ENCODE data around the gene AMMECR1L.
"Not testable (repeated sequence)": the region's sequence is repeated elsewhere in the genome, so short reads cannot be mapped to it uniquely, and the experiment has no call there.

Gene AMMECR1L

DNA sequence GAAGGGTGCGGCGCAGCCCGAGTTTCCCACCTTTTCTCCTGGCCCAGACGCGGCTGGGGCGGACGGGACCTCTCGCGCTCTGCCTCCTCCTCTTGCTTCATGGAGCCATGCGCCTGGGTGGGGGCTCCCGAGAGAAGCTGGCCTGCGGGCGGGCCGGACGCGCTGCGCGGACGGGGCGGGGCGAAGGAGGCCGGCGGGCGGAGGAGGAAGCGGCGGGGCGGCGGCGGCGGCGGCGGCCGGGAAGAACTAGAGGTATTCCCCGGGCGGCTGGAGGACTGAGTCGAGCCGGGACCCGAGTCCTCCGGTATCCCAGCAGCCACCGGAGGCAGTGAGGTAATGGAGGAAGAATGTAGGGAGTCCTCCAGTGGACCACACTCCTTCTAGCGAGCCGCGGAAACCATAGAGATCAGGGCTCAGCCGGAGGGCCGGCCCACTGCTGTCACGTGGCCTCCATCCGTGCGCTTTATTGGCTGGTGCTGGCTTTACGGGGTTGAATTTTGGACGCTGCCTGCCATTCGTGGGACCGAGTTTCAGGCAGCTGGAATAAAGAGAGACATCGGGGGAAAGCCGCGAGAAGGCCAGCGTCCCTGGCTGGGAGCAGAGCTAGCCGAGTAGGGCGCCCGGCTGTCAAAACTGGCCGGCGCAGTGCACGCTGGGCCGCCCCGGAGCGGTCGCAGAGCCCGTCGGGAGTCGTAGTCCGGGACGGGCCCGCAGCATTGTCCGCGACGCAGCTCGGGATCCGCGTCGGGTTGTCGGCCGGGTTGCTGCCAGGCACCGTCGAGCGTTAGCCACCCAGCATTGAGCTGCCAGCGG is at the start of gene AMMECR1L:
TSS of gene AMMECR1L (minus strand) at position 177 of the 813 bp plus-strand sequence. CDS start 11,722 bp downstream, outside the sequence.
- DNase-seq (ENCODE audit: low spot score), result peak; percentile 79

DNA sequence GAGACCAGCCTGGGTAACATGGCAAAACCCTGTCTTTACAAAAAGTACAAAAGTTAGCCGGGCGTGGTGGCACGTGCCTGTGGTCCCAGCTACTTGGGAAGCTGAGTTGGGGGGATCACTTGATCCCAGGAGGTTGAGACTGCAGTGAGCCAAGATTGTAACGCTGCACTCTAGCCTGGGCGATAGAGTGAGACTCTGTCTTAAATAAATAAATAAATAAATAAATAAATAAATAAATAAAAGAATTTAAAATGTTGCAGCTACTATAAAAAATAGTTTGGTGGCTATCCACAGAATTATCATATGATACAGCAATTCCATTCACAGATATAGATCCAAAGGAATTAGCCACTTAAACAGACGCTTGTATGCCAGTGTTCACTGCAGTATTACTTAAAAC is 49.6 kb upstream of the AMMECR1L start:
- DNase-seq (ENCODE audit: low spot score), result no peak

DNA sequence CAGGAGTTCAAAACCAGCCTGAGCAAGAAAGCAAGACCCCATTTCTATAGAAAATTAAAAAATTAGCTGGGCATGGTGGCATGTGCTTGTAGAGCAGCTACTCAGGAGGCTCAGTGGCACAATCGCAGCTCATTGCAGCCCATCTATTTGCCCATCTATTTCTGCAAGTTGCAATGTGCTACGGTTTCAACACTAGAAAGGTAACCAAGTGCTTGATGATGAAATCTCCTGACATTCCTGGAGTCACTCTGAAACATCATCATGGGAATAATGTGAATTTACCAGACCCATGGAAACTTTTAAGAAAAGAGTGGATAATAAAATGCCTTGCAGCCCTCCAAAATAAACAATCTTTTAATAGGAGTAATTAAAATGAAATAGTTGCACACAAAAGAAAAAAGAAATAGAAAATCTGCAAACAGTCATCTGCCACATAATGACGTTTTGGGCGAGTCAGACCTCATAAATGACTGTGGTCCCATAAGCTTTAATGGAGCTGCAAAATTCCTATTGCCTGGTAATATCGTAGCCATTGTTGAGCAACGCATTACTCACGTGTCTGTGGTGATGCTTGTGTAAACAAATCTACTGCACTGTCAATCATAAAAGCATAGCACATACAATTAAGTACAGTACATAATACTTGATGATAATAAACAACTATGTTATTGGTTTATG is 46.6 kb upstream of the AMMECR1L start:
- DNase-seq (ENCODE audit: low spot score), result no peak

DNA sequence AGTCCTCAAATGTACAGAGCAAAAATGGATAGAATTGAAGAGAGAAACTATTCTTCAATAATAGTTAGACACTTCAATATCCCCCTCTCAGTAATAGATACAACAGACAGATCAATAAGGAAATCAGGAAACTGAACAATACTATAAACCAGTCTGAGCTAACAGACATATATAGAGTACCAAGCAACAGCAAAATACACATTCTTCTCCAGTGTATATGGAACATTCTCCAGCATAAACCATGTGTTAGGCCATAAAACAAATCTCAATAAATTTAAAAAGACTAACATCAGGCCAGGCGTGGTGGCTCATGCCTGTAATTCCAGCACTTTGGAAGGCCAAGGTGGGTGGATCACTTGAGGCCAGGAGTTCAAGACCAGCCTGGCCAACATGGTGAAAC is 43.7 kb upstream of the AMMECR1L start:
- no peak for DNase-seq (ENCODE audit: low spot score)

DNA sequence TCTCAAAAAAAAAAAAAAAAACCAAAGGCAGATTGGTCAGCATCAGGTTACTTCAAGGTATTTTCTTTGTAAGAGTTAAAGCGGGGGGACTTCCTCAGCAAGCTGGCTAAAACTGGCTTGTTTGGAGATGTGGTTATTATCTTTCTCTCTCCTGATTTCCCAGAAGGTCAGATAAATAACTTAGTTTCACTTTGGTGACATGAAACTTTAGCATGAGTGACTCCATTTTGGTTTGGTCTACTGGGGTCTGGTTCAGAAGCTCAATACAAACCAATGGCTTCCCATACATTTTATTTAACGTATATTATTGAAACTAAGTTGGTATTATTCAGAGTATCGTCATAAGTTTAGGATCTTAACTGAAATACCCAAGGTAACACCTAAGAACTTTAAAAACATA is 41.6 kb upstream of the AMMECR1L start:
- DNase-seq (ENCODE audit: low spot score), result no peak

DNA sequence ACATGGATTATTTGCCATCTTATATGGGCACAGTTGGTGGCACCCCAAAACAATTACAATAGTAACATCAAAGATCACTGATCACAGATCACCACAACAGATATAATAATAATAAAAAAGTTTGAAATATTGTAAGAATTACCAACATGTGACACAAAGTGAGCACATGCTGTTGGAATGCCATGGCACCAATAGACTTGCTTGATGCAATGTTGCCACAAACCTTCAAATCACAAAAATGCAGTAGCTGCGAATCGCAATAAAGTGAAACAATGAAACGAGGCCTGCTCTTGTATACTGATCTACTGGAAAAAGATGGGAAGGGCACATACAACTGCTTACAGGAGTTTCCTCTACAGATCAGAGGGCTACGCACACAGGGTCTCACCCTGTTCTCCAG is 32.2 kb upstream of the AMMECR1L start:
- DNase-seq (ENCODE audit: low spot score), result no peak

DNA sequence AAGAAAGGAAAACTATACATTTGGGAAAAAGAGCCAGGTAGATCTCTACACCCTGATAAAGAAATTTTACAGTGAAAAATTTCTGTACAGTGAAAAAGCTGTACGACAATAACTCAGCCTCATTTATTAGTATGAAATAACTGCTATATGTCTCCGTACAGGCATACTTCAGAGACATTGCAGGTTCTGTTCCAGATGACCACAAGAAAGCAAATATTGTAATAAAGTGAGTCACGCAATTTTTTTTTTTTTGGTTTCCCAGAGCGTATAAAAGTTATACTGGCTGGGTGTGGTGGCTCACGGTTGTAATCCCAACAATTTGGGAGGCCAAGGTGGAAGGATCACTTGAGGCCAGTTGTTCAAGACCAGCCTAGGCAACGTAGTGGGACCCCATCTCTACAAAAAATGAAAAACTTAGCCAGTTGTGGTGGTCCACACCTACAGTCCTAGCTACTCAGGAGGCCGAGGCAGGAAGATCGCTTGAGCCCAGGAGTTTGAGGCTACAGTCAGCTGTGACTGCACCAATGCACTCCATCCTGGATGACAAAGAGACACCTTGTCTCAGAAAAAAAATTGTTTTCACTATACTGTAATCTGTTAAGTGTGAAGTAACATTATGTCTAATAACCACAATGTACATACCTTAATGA is 28.2 kb upstream of the AMMECR1L start:
- DNase-seq (ENCODE audit: low spot score), result no peak

DNA sequence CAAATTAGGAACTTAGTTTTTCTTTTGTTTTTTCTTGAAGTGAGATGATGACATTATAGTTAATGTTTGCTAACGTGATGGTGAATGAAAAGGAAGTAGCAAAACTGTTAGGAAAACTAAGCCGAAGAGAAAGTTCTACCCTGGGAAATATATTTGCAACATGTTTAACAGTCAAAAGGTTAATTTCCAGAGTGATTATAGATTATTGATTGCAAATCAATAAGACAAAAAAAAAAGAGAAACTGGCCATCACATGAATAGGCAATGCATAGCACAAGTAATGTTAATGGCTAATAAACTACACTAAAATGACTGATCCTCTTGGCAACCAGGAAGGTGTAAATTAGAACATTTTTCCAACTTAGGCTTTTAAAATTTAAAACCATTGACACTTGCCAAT is 26.0 kb upstream of the AMMECR1L start:
- DNase-seq (ENCODE audit: low spot score), result no peak

DNA sequence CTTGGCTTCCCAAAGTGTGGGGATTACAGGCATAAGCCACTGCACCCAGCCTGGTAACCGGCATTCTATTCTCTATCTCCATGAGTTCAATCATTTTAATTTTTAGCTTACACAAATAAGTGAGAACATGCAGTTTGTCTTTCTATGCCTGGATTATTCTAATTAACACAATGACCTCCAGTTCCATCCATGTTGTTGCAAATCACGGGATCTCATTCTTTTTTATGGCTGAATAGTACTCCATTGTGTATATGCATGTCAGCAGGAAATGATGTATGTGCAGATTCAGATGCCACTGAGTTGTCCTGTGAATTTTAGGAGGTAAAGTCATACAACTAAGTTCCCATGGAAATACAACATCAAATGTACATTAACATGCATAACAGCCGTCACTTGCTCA is 24.7 kb upstream of the AMMECR1L start:
- no peak for DNase-seq (ENCODE audit: low spot score)

DNA sequence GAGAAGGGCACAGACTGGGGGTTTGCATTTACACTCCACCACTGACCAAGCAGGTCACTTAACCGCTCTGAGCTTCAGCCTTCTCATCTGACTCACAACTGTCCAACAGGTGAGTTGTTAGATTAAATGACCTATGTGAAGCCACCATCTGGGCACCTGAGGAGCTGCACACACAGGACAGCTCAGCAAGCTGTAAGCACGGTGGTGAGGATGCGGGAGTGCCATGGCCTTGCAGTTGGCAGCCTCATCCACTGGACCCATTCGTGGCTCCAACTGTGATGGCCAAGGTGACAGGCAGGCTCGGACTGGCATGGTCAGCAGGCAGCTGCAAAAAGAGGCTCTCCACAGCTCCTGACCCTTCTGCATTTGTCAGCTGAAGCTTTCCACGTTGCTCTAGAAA is 23.3 kb upstream of the AMMECR1L start:
- DNase-seq (ENCODE audit: low spot score), result no peak

DNA sequence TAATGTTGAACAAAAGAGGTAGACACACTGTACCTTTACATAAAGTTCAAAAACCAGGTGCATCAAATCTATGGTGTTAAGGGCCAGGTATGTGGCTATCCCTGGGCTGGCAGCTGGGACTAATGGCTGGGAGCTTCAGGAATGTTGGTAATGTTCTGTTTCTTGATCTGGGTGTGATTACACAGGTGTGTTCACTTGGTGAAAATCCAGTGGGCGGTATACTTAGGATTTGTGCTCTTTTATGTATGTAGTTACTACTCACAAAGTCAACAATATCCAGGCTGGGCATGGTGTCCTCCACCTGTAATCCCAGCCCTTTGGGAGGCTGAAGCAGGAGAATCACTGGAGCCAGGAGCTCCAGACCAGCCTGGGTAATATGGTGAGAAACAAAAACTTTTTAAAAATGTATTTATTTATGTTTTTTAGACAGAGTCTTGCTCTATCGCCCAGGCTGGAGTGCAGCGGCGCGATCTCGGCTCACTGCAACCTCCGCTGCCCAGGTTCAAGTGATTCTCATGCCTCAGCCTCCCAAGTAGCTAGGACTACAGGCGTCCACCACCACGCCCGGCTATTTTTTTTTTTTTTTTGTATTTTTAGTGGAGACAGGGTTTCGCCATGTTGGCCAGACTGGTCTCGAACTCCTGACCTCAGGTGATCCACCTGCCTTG is 22.1 kb upstream of the AMMECR1L start:
- not testable (repeated sequence) for DNase-seq (ENCODE audit: low spot score)

DNA sequence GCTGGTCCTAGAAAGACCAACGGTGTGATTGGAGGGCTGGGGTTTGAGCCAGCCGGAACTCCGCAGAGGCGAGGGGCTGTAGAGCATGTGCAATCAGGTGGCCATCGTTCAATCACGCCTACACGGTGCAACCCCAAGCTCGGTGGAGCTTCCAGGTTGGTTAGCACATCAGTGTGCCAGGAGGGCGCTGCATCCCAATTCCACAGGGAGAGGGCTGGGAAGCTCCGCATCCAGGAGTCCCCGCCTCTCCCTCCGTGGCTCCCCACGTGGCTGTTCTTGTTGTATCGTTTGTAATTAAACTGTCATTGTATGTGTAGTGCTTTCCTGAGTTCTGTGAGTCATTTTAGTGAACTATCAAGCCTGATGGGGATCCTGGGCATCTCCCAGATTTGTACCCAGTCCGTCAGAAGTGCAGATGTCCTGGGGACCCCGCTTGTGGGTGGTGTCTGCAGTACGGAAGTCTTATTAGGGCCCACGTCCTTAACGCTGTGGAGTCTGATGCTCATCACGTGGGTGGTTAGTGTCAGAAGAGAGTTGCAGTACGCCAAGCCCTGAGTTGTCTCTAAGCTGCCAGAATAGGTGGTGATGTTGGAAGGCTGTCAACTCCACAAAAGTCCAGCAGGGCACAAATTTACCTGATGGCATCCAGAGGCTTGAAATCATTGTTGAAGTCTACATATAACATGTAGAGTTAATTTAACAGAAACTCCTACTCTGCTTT is 20.6 kb upstream of the AMMECR1L start:
- no peak for DNase-seq (ENCODE audit: low spot score)

DNA sequence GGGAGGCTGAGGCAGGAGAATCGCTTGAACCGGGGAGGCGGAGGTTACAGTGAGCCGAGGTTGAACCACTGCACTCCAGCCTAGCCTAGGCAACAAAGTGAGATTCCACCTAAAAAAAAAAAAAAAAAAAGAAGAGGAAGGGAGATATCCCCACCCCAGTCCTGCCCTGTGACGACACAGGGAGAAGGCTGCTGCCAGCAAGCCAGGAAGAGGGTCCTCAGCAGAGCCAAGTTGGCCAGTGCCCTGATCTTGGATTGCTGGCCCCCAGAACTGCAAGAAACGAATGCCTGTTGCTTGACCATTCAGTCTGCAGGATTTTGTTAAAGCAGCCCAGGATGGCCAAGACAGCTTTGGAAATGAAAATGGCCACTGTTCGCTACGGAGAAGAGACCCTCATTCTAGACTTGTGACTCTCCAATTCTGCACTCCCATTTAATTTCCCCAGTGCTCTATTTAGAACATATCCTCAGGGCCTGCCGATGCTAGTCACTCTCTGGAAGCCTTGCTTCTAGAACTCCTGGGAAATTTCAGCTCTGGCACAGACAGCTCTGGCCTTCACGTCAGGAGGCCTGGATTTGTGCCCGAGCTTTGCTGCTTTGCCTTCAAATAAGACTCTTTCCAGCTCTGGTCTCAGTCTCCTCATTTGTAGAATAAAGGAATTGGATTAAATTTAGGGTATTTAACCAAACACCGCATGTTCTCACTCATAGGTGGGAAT is 15.7 kb upstream of the AMMECR1L start:
- DNase-seq (ENCODE audit: low spot score), result no peak

DNA sequence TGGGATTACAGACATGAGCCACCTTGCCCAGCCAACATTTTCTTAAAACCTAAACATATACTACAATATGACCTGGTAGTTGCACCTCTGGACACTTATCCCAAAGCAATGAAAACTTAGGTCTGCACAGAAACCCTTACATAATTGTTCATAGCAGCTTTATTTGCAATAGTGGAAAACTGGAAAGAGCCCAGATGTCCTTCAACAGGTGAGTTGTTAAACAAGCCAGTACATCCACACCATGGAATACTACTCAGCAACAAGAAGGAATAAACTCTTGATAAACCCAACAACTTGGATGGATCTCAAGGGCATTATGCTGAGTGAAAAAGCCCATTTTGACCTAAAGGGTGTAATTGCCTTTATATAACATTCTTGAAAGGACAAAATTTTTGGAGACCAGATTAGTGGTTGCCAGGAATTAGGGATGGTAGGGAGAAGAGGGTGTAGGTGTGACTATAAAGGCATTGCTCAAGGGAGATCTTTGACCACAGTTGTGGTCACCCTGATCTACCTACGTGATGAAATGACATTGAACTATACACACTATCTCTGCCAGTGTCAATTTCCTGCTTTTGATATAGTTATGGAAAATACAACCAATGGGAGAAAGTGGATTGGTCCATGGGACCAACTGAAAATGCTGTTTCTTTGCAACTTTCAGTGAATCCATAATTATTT is 11.9 kb upstream of the AMMECR1L start:
- DNase-seq (ENCODE audit: low spot score), result no peak

DNA sequence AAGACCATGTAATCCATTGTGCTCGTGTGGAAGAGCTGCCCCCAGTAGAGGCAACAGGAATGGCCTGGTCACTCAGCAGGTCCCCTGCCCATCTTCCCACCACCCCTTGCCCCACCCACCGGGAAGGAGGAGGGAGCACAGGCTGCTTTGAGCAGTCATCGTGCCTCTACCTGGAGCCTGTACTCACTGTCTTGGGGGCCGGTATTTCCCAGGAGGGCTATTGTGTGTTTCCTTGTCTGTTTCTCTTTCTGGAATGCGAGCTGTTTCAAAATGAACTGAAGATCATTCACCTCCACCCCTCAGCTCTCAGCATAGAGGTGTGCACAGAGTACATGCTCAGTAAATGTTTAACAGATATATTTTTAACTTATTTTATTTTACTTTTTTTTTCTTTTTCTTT is 7.7 kb upstream of the AMMECR1L start:
- DNase-seq (ENCODE audit: low spot score), result no peak

DNA sequence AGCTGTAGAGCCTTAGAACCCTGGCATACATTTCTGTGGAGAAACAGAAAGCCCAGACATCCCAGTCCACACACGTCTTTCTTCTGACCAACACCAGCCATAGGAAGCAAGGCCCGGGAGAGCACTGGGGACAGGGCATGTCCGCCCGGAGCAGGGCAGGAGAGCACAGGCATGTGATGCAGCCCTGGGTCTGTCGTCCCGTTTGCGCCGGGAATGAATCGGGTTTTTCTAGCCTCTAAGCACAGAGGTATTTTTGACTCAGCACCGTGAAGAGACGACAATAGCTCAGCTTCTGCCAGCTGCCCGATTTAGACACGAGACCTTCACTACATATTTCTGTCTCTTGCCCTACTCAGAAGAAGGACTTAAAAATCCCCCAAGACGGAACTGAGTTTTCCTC is 7.3 kb upstream of the AMMECR1L start:
- DNase-seq (ENCODE audit: low spot score), result no peak

DNA sequence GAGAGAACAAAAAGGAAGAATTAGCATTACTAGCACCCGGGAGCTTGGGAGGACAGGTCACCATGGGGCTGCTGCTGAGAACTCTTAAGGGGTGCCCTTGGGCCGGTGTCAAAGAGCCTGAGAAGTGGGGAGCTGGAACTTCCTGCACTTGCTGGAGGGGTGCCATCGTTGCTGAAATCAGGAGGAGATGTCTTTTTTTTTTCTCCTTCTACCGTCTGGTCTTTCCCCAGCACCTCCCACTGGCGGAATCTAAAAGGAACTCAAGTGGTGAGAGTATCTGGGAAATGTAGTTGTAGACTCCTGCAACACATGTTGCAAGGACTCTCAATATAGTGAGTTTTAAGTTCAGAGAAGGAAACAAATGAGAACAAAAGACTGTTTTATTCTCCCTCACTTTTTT is 6.1 kb upstream of the AMMECR1L start:
- DNase-seq (ENCODE audit: low spot score), result no peak

DNA sequence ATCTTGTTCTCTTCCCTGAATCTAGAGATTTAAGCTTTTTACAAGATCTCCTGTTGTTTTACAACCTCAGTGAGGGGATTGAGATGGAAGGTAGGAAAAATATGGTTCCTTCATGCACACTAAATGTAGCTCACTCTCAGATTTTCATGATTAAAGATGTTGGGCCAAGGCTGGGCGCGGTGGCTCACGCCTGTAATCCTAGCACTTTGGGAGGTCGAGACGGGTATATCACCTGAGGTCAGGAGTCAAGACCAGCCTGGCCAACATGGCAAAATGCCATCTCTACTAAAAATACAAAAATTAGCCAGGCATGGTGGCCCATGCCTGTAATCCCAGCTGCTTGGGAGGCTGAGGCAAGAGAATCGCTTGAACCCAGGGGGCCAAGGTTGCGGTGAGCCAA is 5.0 kb upstream of the AMMECR1L start:
- DNase-seq (ENCODE audit: low spot score), result not testable (repeated sequence)

DNA sequence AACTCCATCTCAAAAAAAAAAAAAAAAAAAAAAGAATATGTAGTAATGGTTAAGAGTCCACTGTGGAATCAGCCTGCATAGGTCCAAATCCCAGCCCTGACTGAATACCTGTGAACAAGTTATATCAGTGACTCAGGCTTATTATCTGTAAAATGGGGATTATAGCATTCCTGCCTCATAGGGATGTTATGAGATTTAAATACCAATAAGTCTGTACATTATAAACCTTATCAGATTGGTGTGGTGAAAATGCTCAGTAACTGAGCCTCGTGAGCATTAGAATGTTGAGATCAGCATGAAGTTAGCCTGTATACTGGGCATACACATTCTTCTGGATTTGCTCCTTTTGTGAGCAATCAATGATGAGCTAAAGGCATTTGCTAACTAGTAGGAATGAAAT is 3.0 kb upstream of the AMMECR1L start:
- DNase-seq (ENCODE audit: low spot score), result no peak

DNA sequence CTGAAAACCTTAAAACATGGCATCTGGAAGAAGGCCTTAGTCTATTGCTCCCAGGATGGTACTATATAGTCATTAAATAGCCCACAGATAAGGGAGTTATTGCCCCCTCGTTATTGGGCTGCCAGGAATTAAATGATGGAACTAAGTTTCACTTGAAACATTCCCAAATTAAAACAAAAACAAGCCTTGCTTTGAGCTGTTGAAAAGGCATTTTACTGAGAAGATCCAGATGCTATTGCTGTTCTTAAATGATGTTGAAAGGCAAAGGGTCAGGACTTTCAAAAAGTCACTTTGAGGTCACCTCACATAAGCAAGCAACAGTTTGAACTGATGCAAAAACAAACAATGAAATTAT is 2.0 kb upstream of the AMMECR1L start:
- no peak for DNase-seq (ENCODE audit: low spot score)
